ENCODE measurements around the gene TLK2.

The TLK2 gene

DNA sequence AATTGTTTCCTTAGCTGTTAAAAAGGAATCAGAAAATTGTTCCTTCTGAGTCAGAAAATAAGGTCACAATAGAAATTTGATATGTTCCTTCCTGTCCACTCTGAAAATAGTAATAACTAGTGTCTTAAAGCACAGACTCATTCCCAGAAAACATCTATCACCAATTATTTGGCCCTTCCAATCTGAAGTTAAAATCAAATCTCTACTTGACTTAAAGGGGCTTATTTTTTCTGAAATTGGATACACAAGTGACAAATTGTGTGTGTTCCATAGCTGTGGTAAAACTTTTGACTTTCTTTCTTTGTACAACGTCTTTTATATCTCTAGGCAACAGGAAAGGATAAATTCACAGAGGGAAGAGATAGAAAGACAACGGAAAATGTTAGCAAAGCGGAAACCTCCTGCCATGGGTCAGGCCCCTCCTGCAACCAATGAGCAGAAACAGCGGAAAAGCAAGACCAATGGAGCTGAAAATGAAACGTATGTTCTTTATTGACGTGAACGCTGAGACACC, 94.3 kb downstream of the TLK2 start:
- H3K27ac ChIP-seq: no peak overlapping the region
- TF ChIP-seq, protein P1, sequence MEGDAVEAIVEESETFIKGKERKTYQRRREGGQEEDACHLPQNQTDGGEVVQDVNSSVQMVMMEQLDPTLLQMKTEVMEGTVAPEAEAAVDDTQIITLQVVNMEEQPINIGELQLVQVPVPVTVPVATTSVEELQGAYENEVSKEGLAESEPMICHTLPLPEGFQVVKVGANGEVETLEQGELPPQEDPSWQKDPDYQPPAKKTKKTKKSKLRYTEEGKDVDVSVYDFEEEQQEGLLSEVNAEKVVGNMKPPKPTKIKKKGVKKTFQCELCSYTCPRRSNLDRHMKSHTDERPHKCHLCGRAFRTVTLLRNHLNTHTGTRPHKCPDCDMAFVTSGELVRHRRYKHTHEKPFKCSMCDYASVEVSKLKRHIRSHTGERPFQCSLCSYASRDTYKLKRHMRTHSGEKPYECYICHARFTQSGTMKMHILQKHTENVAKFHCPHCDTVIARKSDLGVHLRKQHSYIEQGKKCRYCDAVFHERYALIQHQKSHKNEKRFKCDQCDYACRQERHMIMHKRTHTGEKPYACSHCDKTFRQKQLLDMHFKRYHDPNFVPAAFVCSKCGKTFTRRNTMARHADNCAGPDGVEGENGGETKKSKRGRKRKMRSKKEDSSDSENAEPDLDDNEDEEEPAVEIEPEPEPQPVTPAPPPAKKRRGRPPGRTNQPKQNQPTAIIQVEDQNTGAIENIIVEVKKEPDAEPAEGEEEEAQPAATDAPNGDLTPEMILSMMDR (IDR thresholded peaks at IDR 0.05): no peak
- no peak for TF ChIP-seq ZFX (IDR thresholded peaks at IDR 0.05; ENCODE audit: borderline replicate concordance)

DNA sequence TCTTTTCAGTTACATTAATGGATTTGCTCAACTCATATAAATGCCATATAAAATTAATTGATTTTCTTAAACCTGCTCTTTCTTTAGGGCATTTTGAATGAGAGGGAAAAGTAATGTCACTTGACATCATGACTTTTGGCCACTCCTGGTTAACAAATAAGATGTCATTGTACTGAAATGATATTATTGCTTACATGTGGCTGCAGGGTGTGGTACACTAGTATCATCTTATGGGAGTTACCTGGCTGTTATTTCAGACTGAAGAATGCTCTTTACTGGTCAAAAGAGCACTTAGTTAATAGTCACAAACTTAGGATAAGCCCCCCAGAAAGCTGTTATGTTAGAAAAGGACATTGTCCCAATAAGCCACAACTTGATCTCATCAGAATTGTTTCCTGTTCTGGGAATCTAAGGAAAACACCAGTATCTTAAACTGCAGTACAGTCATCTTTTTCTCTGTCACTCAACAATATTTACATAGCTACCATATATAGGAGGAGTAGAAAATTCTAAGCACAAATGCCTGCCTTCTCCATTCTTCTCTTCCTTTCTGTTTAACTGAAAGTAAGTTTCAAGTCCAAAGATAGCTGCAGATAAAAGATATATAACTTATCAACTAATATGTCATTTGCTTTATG, 95.0 kb downstream of the TLK2 start:
- TF ChIP-seq, protein P1 (IDR thresholded peaks at IDR 0.05): no peak
- TF ChIP-seq ZFX (IDR thresholded peaks at IDR 0.05; ENCODE audit: borderline replicate concordance): no peak
- no peak overlapping the region for H3K27ac ChIP-seq

DNA sequence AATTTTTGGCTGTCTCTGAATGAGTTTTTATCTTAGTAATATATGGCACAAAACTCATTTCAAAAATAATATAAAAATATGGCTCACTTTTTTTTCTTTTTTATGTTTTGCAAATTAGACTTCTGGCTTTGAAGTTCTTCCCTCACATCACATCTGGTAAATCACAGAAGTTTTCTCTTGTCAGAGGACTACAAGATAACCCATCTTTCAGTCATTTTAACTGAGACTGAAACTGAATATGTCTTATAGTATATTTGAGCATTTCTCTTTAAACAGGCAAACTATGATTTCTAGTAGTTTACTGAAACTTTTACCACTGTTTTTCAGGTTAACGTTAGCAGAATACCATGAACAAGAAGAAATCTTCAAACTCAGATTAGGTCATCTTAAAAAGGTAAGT, 97.8 kb downstream of the TLK2 start:
- no peak overlapping the region for H3K27ac ChIP-seq
- TF ChIP-seq ZFX (IDR thresholded peaks at IDR 0.05; ENCODE audit: borderline replicate concordance): no peak
- TF ChIP-seq, protein P1 (IDR thresholded peaks at IDR 0.05): no peak

DNA sequence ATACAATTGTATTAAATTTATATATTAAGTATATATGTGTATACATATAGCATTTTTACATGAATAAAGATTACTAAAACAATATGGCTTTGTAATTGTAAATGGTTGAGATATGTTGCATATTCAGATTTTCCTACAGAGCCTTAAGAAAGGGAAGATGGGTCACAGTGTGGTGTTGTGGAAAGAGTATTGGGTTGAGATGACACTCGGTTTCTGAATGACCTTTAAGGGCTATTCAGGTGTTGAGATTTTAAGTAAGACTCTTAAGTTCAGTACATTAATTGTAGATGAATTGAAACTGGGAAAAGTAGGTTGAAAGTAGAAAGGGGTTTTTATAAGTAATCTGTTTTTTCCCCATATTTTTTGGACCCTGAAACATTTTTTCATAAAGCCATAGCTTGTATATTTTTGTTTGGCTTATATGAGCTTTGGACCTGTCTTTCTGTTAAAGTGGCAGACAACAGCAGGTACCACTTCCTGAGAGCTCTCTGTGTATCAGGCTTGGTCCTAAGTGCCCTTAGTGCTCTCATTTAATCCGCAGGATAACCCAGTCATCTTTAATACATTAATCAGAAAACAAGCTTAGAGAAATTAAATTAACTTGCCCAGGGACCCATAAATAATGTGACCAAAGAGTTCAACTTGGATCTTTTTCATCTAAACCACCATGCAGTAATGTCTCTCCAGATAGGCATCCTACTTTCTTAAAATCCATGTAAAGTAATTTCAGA, 100.3 kb downstream of the TLK2 start:
- no peak for TF ChIP-seq ZFX (IDR thresholded peaks at IDR 0.05; ENCODE audit: borderline replicate concordance)
- TF ChIP-seq, protein P1 (IDR thresholded peaks at IDR 0.05): no peak
- H3K27ac ChIP-seq: no peak overlapping the region

DNA sequence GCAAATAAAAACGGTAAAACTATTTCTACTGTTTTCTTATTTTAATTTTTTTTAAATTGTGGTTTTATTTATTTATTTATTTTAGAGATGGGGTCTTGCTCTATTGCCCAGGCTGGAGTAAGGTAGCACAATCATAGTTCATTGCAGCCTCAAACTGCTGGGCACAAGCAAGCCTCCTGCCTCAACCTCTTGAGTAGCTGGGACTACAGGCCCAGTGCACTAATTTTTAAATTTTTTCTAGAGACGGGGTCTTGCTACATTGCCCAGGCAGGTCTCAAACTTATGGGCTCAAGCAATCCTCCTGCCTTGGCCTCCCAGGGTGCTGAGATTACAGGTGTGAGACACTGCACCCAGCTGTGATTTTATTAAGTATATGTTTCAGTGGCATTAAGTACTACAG, 102.3 kb downstream of the TLK2 start:
- TF ChIP-seq ZFX (IDR thresholded peaks at IDR 0.05; ENCODE audit: borderline replicate concordance): no peak
- TF ChIP-seq, protein P1 (IDR thresholded peaks at IDR 0.05): no peak
- H3K27ac ChIP-seq: no peak overlapping the region

DNA sequence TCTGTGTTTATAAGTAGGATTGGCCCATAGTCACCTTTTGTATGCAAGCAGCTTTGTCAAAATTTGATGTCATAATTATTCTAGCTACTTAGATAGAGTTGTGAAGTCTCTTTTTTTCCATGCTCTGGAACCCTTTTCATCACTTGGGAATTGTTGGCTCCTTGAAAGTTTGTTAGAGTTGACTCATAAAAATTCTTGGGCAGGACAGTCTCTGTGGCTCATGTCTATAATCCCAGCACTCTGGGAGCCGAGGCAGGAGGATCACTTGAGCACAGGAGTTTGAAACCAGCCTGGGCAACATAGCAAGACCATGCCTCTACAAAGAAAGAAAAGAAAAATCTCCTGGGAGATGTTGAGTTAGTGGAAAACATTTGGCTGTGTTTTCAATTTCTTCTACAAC, 103.1 kb downstream of the TLK2 start:
- H3K27ac ChIP-seq: no peak overlapping the region
- TF ChIP-seq ZFX (IDR thresholded peaks at IDR 0.05; ENCODE audit: borderline replicate concordance): no peak
- TF ChIP-seq, protein P1 (IDR thresholded peaks at IDR 0.05): no peak

DNA sequence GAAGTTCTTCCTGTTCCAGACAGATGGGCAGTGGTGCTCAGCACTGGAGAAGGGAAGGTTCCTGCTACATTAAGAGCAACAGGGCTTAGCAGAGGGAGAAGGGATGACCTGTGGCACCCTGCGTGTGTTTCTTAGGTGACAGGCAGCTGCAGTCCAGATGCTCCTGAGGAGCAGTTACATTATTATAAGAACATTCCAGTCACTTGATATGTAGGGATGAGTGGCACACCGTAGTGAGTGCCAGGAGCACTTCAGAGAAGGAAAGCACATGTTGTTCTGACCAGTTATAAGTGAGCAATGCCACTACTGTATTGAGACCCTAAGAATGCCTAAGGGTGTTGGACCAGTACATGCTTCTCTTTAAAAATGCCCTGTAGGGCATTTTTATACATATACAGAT, 108.9 kb downstream of the TLK2 start:
- no peak for TF ChIP-seq ZFX (IDR thresholded peaks at IDR 0.05; ENCODE audit: borderline replicate concordance)
- TF ChIP-seq, protein P1 (IDR thresholded peaks at IDR 0.05): no peak
- H3K27ac ChIP-seq: no peak overlapping the region
